Fibroblast of lung (primary cell): ENCODE data around the gene MMP19. TPM values are rescaled to one million over a fixed set of nuclear protein-coding genes. Genes with fewer than 3 reads are reported as not detected.

Experiments used
- DNase-seq, 2 donors: peaks; one replicate each; pipeline versions ENCODE4 v3.0.0 to v3.0.0-alpha.2; 2010; ENCODE audit warnings: low read depth in 2 of 2
- H2AFZ ChIP-seq: 2 replicates; pipeline ENCODE4 v1.5.1; 2012; ENCODE audit warnings: low read length, control low read depth, inconsistent platforms
- H3K27ac ChIP-seq: 2 replicates; pipeline ENCODE4 v1.5.1; 2011; ENCODE audit warnings: low read length, control low read depth; ENCODE audit not compliant: insufficient read depth
- H3K27me3 ChIP-seq: 2 replicates; pipeline ENCODE4 v1.5.1; 2011; ENCODE audit warnings: mild to moderate bottlenecking, low read length; ENCODE audit not compliant: control insufficient read depth, insufficient read depth
- H3K36me3 ChIP-seq: 2 replicates; pipeline ENCODE4 v1.5.1; 2011; ENCODE audit warnings: low read length; ENCODE audit not compliant: control insufficient read depth, insufficient read depth
- H3K4me1 ChIP-seq: 2 replicates; pipeline ENCODE4 v1.5.1; 2011; ENCODE audit warnings: low read length; ENCODE audit not compliant: control insufficient read depth, insufficient read depth; ENCODE audit errors: extremely low read depth
- H3K4me2 ChIP-seq: 2 replicates; pipeline ENCODE4 v1.5.1; 2011; ENCODE audit warnings: low read length, control low read depth; ENCODE audit not compliant: insufficient read depth; ENCODE audit errors: extremely low read depth
- H3K4me3 ChIP-seq, 4 experiments: fragments of 200-600 bp in 1 of 4; sonication (generic) in 1 of 4; replicated peaks in 1 of 4; 2 replicates each; pipeline ENCODE4 v1.5.1; 2011 to 2016; ENCODE audit warnings: low read length in 4 of 4, low read depth in 3 of 4, mild to moderate bottlenecking in 3 of 4, control low read depth in 2 of 4, inconsistent platforms in 1 of 4, mixed read lengths in 1 of 4; ENCODE audit not compliant: insufficient read depth in 1 of 4; ENCODE audit errors: control extremely low read depth in 1 of 4
- H3K79me2 ChIP-seq: 2 replicates; pipeline ENCODE4 v1.5.1; 2012; ENCODE audit warnings: mild to moderate bottlenecking, low read length, inconsistent platforms; ENCODE audit not compliant: control insufficient read depth, insufficient read depth
- H3K9ac ChIP-seq: 2 replicates; pipeline ENCODE4 v1.5.1; 2011; ENCODE audit warnings: mild to moderate bottlenecking, low read length, control low read depth; ENCODE audit not compliant: insufficient read depth
- H3K9me3 ChIP-seq: 2 replicates; pipeline ENCODE4 v1.5.1; 2012; ENCODE audit warnings: low read depth, low read length; ENCODE audit not compliant: control insufficient read depth, insufficient read depth
- H4K20me1 ChIP-seq: 2 replicates; pipeline ENCODE4 v1.5.1; 2011; ENCODE audit warnings: low read length; ENCODE audit not compliant: control insufficient read depth, insufficient read depth; ENCODE audit errors: extremely low read depth
- EZH2 ChIP-seq: IDR thresholded peaks from 2 replicates; pipeline ENCODE4 v1.5.1; 2012; ENCODE audit warnings: low read length, control low read depth, mild to moderate bottlenecking; ENCODE audit errors: missing control alignments
- polyA plus RNA-seq, 2 donors: library from polyadenylated mRNA; depleted of rRNA in 1 of 2; stranded (reverse) in 1 of 2; unstranded in 1 of 2; fragments of >200 nt; gene quantifications; 2 replicates each; pipeline ENCODE4 v1.2.1, GENCODE V29; 2011 to 2012; ENCODE audit warnings: missing spikeins in 1 of 2
- total RNA-seq: library from RNA; depleted of rRNA; stranded (reverse); fragments of >200 nt; gene quantifications from 2 replicates; pipeline ENCODE4 v1.2.1, GENCODE V29; 2014
- TF ChIP-seq, protein P1 (sequence below), 2 donors: IDR thresholded peaks in 1 of 2; conservative IDR thresholded peaks in 1 of 2; 1 replicate in 1 of 2; 2 replicates in 1 of 2; pipeline ENCODE4 v1.5.1; 2011 to 2012; ENCODE audit warnings: low read length in 2 of 2, control low read depth in 1 of 2, inconsistent platforms in 1 of 2, low read depth in 1 of 2, mild to moderate bottlenecking in 1 of 2

The MMP19 gene
- total and polyA plus RNA-seq, 2 donors (not counting 1 experiment from before 2014, with no cell fraction given): 7.1 to 18.3 TPM

DNA sequence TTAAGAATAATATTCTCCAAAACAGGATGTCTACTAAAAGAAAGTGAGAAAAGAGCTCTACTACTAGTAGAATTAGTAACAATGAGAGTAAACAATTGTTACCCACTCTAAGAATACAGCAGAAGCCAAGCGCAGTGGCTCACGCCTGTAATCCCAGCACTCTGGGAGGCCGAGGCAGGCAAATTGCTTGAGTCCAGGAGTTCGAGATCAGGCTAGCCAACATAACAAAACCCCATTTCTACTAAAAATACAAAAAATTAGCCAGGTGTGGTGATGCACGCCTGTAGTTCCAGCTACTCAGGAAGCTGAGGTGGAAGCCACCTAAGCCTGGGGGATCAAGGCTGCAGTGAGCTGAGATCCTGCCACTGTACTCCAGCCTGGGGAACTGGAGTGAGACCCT, 18.0 kb downstream of the MMP19 start:
- Histone ChIP-seq H3K79me2 (peaks cover 32% of the 10 kb centered on the region), H3K4me3 (no peak overlapping the region), H3K9ac (no peak overlapping the region), H3K36me3 (peaks cover 18% of the 10 kb centered on the region), H3K4me1 (peaks cover 5% of the 10 kb centered on the region), H3K9me3 (no peaks in the 10 kb centered on the region), H3K4me2 (no peak overlapping the region), H3K27me3 (no peaks in the 10 kb centered on the region), H3K27ac (no peak overlapping the region), H4K20me1 (no peaks in the 10 kb centered on the region), H2AFZ (no peak overlapping the region)
- TF ChIP-seq EZH2: no peak
- TF ChIP-seq, protein P1, sequence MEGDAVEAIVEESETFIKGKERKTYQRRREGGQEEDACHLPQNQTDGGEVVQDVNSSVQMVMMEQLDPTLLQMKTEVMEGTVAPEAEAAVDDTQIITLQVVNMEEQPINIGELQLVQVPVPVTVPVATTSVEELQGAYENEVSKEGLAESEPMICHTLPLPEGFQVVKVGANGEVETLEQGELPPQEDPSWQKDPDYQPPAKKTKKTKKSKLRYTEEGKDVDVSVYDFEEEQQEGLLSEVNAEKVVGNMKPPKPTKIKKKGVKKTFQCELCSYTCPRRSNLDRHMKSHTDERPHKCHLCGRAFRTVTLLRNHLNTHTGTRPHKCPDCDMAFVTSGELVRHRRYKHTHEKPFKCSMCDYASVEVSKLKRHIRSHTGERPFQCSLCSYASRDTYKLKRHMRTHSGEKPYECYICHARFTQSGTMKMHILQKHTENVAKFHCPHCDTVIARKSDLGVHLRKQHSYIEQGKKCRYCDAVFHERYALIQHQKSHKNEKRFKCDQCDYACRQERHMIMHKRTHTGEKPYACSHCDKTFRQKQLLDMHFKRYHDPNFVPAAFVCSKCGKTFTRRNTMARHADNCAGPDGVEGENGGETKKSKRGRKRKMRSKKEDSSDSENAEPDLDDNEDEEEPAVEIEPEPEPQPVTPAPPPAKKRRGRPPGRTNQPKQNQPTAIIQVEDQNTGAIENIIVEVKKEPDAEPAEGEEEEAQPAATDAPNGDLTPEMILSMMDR (conservative IDR thresholded peaks at IDR 0.05 in 1 of 2, IDR thresholded peaks at IDR 0.05 in 1 of 2; ENCODE audit: low read depth in 1 of 2, low read length in 2 of 2): no peak
- no peak for DNase-seq

DNA sequence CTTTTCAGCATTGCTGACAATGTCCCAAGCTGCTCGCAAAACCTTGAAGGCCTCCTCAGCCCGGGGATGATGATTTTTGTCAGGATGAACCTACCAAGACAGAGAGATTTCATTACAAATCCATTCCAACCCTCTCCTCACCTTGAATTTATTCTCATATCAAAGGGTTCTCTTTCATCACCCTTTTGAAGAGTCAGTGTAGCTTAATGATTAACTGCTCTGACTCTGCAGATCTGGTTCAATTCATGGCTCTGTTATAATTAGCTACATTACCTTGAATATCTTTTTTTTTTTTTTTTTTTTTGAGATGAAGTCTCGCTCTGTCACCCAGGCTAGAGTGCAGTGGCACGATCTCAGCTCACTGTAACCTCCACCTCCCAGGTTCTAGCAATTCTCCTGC, 19.3 kb downstream of the MMP19 start:
- no peak for TF ChIP-seq EZH2
- TF ChIP-seq, protein P1 (conservative IDR thresholded peaks at IDR 0.05 in 1 of 2, IDR thresholded peaks at IDR 0.05 in 1 of 2; ENCODE audit: low read depth in 1 of 2, low read length in 2 of 2): no peak
- Histone ChIP-seq H3K27ac (no peak overlapping the region), H3K79me2 (peaks cover 37% of the 10 kb centered on the region), H4K20me1 (no peaks in the 10 kb centered on the region), H3K4me2 (no peak overlapping the region), H3K4me3 (no peak overlapping the region), H3K36me3 (peaks cover 22% of the 10 kb centered on the region), H3K4me1 (peaks cover 7% of the 10 kb centered on the region), H3K9ac (no peak overlapping the region), H2AFZ (no peak overlapping the region), H3K27me3 (no peaks in the 10 kb centered on the region), H3K9me3 (no peaks in the 10 kb centered on the region)
- no peak for DNase-seq

DNA sequence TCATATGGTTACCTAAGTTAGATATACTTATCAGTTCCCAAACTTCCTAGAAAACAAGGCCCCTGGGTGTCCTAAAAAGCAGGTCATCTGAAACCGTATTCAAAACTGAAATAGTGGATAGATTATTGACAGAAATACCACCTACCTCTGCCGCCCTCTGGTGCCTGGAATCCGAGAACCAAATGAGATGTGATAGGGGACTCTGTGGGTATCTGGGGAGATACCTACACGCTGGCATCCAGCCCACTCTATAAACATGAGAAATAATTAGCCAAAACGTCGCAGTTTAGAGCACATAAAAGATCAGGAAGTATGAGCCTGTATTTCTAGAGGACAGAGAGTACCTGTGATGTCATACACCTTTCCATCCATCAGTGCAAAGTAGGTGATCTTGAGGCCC, 20.5 kb downstream of the MMP19 start:
- H3K27me3 ChIP-seq: no peaks in the 10 kb centered on the region
- no peak overlapping the region for H2AFZ ChIP-seq
- TF ChIP-seq, protein P1 (conservative IDR thresholded peaks at IDR 0.05 in 1 of 2, IDR thresholded peaks at IDR 0.05 in 1 of 2; ENCODE audit: low read depth in 1 of 2, low read length in 2 of 2): peak; percentile 21 to 31
- TF ChIP-seq EZH2: no peak
- no peaks in the 10 kb centered on the region for H4K20me1 ChIP-seq
- H3K9me3 ChIP-seq: no peaks in the 10 kb centered on the region
- no peak overlapping the region for H3K27ac ChIP-seq
- DNase-seq: no peak
- H3K4me1 ChIP-seq: peaks cover 3% of the 10 kb centered on the region
- peaks cover 31% of the 10 kb centered on the region for H3K79me2 ChIP-seq
- no peak overlapping the region for H3K4me3 ChIP-seq
- peaks cover 16% of the 10 kb centered on the region for H3K36me3 ChIP-seq
- H3K9ac ChIP-seq: no peak overlapping the region
- no peak overlapping the region for H3K4me2 ChIP-seq
